HG03095 (cell line): ENCODE results near the gene SCUBE3.

ENCODE experiments used
- ATAC-seq: cut with Tn5 transposase; IDR thresholded peaks from one replicate; pipeline ENCODE4 v1.9.1; 2021; ENCODE audit warnings: moderate library complexity; ENCODE audit not compliant: unreplicated experiment

SCUBE3 gene

GRCh38 chr6:35297601-35298481, 84.1 kb downstream of the SCUBE3 start, which contains the start of gene DEF6:
DEF6 (plus strand) TSS chr6:35297818; CDS start chr6:35297857, 39 bp downstream.
- ATAC-seq: peak; percentile 68

- ATAC-seq: no peak
These were observed 84.9 kb downstream of the SCUBE3 start for GRCh38 chr6:35298625-35299140.

GRCh38 chr6:35299674-35300073, 85.9 kb downstream of the SCUBE3 start:
- no peak for ATAC-seq

DNA sequence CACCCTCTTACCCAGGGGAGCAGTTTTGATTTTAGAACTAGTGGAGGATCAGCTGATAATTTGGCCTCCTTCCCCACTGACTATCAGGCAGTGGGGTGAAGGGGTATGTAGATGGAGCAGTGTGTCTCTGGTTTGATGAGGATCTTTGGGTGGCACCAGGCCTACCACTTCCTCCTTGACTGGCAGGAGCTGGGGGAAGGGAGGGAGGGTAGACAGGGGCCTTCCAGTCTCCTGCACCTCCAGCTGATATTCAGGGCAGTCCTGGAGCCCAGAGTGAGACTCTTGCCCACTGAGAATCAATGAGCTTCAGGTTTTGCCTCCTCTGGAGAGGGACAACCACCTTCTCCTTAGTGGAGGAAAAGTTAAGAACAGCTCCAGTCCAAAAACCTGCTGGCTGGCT, 87.1 kb downstream of the SCUBE3 start:
- no peak for ATAC-seq
